ENCODE results near the gene MAPK1. TPM values are rescaled to one million over a fixed set of nuclear protein-coding genes. Genes with fewer than 3 reads are reported as not detected.

MAPK1 gene
- total and polyA plus RNA-seq, 2 donors (not counting 3 experiments of a cell fraction or from before 2014, with no cell fraction given): 50.9 to 163 TPM

GRCh38 chr22:21824445-21824912 lies 43.0 kb downstream of the MAPK1 start:
- H2AFZ ChIP-seq (ENCODE audit: low read depth, low read length): no peak overlapping the region
- no peak overlapping the region for H3K4me3 ChIP-seq (replicated peaks in 1 of 3; ENCODE audit: insufficient read depth in 1 of 3, low read depth in 1 of 3, low read length in 3 of 3)
- H3K27ac ChIP-seq (ENCODE audit: insufficient read depth, low read depth, low read length): no peak overlapping the region
- no peaks in the 10 kb centered on the region for H3K27me3 ChIP-seq (ENCODE audit: control insufficient read depth in 2 of 2, insufficient read depth in 2 of 2, low read length in 2 of 2)
- H4K20me1 ChIP-seq (replicated peaks; ENCODE audit: control insufficient read depth, extremely low read depth, insufficient read depth, low read length): peaks cover 11% of the 10 kb centered on the region
- DNase-seq (ENCODE audit: low read depth, low spot score): no peak
- peaks cover 21% of the 10 kb centered on the region for H3K4me1 ChIP-seq (ENCODE audit: control insufficient read depth, extremely low read depth, insufficient read depth, low read length)
- CTCF ChIA-PET: interaction anchor here (1.4 to 1.9 kb wide), 4 partner anchors 8 to 43 kb away, joined by 3 to 9 read pairs (median 4); partner anchors contain the start of gene MAPK1
- H3K4me2 ChIP-seq (ENCODE audit: insufficient read depth, low read length): peak overlapping the region; percentile 27
- no peaks in the 10 kb centered on the region for H3K36me3 ChIP-seq (ENCODE audit: control insufficient read depth in 2 of 2, extremely low read depth in 1 of 2, insufficient read depth in 2 of 2, low read length in 2 of 2)
- intact Hi-C loops (cut with micrococcal nuclease): no loop called here
- no peaks in the 10 kb centered on the region for H3K9me1 ChIP-seq (replicated peaks; ENCODE audit: control insufficient read depth, extremely low read depth, insufficient read depth, low read length)
- H3K9ac ChIP-seq (replicated peaks; ENCODE audit: extremely low read depth, insufficient read depth, low read length): no peak overlapping the region
- no peak for TF ChIP-seq MAX (IDR thresholded peaks at IDR 0.05; ENCODE audit: insufficient read depth, insufficient read length)
- TF ChIP-seq FOS (IDR thresholded peaks at IDR 0.05; ENCODE audit: borderline replicate concordance, insufficient read depth, low read length): peak; percentile 50
- TF ChIP-seq CTCF (IDR thresholded peaks at IDR 0.05; ENCODE audit: extremely low read depth in 1 of 2, insufficient read depth in 1 of 2, low read depth in 1 of 2, low read length in 2 of 2): no peak
- TF ChIP-seq MYC (IDR thresholded peaks at IDR 0.05; ENCODE audit: low read depth, low read length): no peak
- peak; percentile 35 for TF ChIP-seq JUN (IDR thresholded peaks at IDR 0.05; ENCODE audit: borderline replicate concordance, insufficient read depth, insufficient read length, low read depth)
- no peak for TF ChIP-seq EZH2 (IDR thresholded peaks at IDR 0.05; ENCODE audit: borderline replicate concordance, low read depth, low read length, severe bottlenecking)
- FAIRE-seq: no peak
- POLR2A ChIA-PET: no interaction called here
- no peaks in the 10 kb centered on the region for H3K9me3 ChIP-seq (replicated peaks; ENCODE audit: control insufficient read depth, insufficient read depth, low read length)
- dilution Hi-C loops (cut with MboI; ENCODE audit: extremely low pct_ligation_motif_present, low sequenced_read_pairs): loop anchor here (25.0 kb wide), 1 partner anchor 113 kb away; no protein-coding TSS in a partner anchor
- peaks cover 93% of the 10 kb centered on the region for H3K79me2 ChIP-seq (ENCODE audit: control insufficient read depth, insufficient read depth, low read length)
- BruUV-seq (replicated peaks): no TSS peak

Measured in endothelial cell of umbilical vein (primary cell).